PC-9 (cell line): ENCODE results near the gene LNX1.

Experiments
- EZH2 ChIP-seq: fragments of 200-600 bp; sonication (generic); IDR thresholded peaks from 2 replicates; pipeline ENCODE4 v1.8.0; 2017; ENCODE audit warnings: antibody characterized with exemption, low read depth
- TF ChIP-seq, protein P1 (sequence below): fragments of 200-600 bp; sonication (generic); conservative IDR thresholded peaks from 2 replicates; pipeline ENCODE4 v1.6.1; 2017; ENCODE audit warnings: mixed run types, antibody characterized with exemption, mild to moderate bottlenecking, moderate library complexity

DNA sequence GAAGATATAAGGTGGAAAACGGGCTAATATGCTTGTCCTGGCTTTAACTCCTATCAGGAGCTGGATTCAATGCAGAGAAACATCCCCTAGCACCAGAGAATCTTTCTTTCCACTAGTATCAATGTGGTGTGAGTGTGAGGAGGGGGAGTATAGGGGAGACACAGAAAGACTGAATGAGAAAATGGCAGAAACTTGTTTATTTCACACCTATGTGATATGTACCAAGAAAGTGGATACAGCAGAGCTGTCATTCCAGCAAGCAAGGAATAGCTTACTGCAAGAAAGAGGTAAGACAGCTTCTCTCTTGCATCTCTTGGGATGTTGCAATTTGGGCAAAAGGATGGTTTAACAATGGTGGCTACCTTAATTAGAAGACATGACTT lies 105.6 kb downstream of the LNX1 start:
- TF ChIP-seq, protein P1, sequence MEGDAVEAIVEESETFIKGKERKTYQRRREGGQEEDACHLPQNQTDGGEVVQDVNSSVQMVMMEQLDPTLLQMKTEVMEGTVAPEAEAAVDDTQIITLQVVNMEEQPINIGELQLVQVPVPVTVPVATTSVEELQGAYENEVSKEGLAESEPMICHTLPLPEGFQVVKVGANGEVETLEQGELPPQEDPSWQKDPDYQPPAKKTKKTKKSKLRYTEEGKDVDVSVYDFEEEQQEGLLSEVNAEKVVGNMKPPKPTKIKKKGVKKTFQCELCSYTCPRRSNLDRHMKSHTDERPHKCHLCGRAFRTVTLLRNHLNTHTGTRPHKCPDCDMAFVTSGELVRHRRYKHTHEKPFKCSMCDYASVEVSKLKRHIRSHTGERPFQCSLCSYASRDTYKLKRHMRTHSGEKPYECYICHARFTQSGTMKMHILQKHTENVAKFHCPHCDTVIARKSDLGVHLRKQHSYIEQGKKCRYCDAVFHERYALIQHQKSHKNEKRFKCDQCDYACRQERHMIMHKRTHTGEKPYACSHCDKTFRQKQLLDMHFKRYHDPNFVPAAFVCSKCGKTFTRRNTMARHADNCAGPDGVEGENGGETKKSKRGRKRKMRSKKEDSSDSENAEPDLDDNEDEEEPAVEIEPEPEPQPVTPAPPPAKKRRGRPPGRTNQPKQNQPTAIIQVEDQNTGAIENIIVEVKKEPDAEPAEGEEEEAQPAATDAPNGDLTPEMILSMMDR: no peak
- no peak for TF ChIP-seq EZH2
